ENCODE data around the gene LEFTY2.
"Not testable (repeated sequence)": the region's sequence is repeated elsewhere in the genome, so short reads cannot be mapped to it uniquely, and the experiment has no call there.

The LEFTY2 gene

DNA sequence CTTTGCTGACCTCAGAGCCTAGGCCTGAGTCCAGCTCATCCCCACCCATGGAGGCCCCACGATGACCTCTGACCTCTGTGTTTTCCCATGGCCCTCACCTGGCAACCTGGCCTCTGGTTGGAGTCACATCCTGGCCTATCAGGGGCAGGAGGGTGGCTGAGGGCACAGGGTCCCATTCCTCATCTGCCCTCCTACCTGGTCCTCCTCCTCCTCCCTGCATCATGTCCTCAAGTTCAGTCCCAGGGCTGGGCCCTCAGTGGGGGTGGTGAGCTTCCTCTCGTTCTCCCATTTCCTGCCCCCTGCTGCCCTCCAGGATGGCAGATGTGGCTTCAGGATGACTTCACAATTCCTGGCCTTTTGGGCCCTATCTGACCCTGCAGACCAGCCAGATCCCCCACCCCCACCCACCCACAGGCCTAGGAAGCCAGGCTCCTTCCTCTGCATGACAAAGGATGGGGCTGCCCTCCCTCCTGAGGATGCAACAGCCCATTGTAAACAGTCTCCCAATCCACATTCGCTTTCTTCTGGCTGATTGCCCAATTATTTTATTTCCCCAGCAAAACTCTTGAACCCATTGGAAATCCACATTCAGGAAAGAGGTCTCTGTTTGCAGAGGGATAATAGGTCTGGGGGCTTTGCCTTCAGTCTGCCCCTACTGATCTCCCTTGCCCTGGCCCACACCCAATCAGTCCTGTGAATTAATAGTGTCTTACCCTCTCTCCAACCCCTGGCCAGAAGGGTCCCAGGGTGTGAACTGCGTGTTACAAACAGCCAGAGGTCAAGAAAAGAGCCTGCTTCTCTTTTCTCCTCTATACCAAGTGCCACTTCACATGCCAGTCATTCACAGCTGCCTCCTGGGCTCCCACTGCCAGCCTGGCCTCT, 41.7 kb downstream of the LEFTY2 start:
- no peak for DNase-seq

GRCh38 chr1:225897595-225898514, 43.2 kb downstream of the LEFTY2 start:
- DNase-seq, result no peak

GRCh38 chr1:225896937-225897549, 44.0 kb downstream of the LEFTY2 start:
- DNase-seq, result no peak

DNA sequence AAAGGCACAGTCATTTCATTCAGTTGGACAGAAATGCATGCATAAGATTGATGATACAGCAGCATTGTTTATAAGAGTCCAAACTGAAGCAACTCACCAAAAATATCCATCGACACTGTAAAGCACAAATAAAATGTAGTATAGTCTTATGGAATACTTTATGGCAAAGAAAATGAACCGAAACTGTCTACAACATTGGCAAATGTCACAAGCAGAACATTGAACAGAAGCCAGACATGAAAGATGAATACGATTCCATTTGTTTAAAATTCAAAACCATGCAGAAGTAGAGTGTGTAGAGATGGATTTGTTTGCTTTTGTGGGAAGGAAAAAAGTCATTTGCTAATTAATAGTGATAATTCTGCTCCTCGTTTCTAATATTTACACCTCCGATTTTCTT, 44.5 kb downstream of the LEFTY2 start:
- DNase-seq, result no peak

- no peak for DNase-seq
Observed at GRCh38 chr1:225892307-225892706, 48.7 kb downstream of the LEFTY2 start.

GRCh38 chr1:225891229-225891972, 49.6 kb downstream of the LEFTY2 start:
- no peak for DNase-seq

GRCh38 chr1:225890346-225891228, 50.4 kb downstream of the LEFTY2 start:
- DNase-seq, result no peak

DNA sequence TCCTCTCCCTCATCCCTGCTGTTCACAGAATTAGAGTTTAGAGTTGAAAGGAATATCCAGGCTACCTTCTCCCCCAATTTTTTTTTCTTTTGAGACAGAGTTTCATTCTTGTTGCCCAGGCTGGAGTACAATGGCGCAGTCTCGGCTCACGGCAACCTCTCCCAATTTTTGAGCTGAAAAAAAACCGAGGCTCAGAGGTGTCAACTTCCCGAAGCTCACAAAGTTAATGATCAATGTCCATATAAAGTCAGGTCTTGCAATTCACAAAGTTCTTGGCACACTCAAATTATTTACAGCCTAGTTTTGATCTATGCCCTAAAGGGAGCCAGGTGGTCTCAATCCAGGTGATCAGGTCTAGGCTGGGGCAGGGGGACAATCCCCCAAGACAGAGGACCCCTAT, 51.3 kb downstream of the LEFTY2 start:
- no peak for DNase-seq

GRCh38 chr1:225888898-225889601, 52.0 kb downstream of the LEFTY2 start, which contains the start of gene LEFTY1:
Gene LEFTY1 (minus strand): TSS chr1:225889146. CDS start chr1:225889066, 80 bp downstream.
- DNase-seq, result peak; percentile 52

GRCh38 chr1:225888289-225888897, 52.6 kb downstream of the LEFTY2 start:
- DNase-seq, result no peak

- not testable (repeated sequence) for DNase-seq
Observed at GRCh38 chr1:225887554-225888288, 53.3 kb downstream of the LEFTY2 start.

- no peak for DNase-seq
Observed at GRCh38 chr1:225887030-225887314, 54.0 kb downstream of the LEFTY2 start.

Measured in femur (tissue), 1 donor.